ENCODE results near the gene KCTD17.

KCTD17 gene

GRCh38 chr22:37051391-37052385 is at the start of gene KCTD17:
KCTD17 (plus strand) TSS chr22:37051742; CDS start chr22:37051761, 19 bp downstream.
- DNase-seq (ENCODE audit: low spot score) = peak; percentile 93

GRCh38 chr22:37001826-37002225 is 49.7 kb upstream of the KCTD17 start:
- DNase-seq (ENCODE audit: low spot score) = no peak

GRCh38 chr22:37002633-37003032 is 48.9 kb upstream of the KCTD17 start:
- DNase-seq (ENCODE audit: low spot score) = no peak

DNA sequence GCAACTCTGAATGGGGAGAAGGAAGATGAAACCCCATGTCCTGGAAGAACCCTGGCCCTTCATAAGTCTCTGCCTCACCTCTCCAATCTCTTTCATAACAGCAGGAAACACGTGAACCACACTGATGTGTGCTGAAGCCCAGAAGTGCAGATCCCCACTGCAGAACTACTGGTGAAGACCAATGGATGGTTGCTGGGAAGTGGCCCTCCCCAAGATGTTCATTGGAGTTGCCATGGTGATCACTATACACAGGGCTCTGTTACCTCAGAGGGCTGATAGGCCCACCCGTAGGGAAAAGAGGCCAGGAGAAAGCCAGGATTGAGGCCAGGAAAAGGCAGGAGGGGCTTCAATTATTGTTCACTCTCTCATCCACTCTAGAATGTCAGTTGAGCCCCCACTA is 43.9 kb upstream of the KCTD17 start:
- DNase-seq (ENCODE audit: low spot score) = no peak

GRCh38 chr22:37008365-37008764 is 43.2 kb upstream of the KCTD17 start:
- no peak for DNase-seq (ENCODE audit: low spot score)

DNA sequence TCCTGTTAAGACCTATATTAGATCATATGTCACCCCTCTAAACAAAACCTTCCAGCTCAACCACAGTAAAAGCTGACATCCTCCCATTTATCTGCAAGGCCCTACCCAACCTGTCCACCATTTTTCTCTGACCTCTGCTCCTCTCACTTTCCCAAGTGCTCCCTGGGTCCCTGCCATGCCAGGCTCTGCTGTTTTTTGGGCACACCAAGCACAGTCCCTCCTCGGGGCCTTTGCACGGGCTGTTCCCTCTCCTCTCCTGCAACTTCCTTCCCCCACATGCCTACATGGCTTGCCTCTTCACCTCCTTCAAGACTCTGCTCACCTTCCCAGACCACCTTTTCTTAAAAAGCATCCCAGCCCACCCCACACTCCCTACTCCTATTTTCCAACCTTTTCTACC is 42.1 kb upstream of the KCTD17 start:
- DNase-seq (ENCODE audit: low spot score) = no peak

GRCh38 chr22:37010174-37010573 is 41.4 kb upstream of the KCTD17 start:
- no peak for DNase-seq (ENCODE audit: low spot score)

GRCh38 chr22:37010976-37011375 is 40.6 kb upstream of the KCTD17 start:
- no peak for DNase-seq (ENCODE audit: low spot score)

- DNase-seq (ENCODE audit: low spot score) = no peak
Measured at GRCh38 chr22:37011472-37011871, 40.1 kb upstream of the KCTD17 start.

GRCh38 chr22:37012262-37012904 is 39.2 kb upstream of the KCTD17 start:
- DNase-seq (ENCODE audit: low spot score) = no peak

DNA sequence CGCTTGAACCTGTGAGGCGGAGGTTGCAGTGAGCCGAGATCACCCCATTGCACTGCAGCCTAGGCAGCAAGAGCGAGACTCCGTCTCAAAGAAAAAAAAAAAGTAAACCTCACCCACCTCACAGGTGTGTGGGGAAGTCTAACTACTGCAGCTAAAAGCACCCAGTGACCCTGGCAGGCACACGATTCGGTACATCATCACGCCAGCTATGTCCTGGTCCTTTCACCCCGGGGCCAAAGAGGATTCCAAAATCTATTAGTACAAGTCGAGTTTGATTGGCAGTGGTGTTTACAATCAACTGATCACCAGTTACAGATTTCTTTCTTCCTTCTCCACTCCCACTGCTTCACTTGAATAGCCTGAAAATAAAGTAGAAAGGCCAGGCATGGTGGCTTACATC is 38.6 kb upstream of the KCTD17 start:
- no peak for DNase-seq (ENCODE audit: low spot score)

GRCh38 chr22:37014415-37014806 is 37.1 kb upstream of the KCTD17 start:
- no peak for DNase-seq (ENCODE audit: low spot score)

DNA sequence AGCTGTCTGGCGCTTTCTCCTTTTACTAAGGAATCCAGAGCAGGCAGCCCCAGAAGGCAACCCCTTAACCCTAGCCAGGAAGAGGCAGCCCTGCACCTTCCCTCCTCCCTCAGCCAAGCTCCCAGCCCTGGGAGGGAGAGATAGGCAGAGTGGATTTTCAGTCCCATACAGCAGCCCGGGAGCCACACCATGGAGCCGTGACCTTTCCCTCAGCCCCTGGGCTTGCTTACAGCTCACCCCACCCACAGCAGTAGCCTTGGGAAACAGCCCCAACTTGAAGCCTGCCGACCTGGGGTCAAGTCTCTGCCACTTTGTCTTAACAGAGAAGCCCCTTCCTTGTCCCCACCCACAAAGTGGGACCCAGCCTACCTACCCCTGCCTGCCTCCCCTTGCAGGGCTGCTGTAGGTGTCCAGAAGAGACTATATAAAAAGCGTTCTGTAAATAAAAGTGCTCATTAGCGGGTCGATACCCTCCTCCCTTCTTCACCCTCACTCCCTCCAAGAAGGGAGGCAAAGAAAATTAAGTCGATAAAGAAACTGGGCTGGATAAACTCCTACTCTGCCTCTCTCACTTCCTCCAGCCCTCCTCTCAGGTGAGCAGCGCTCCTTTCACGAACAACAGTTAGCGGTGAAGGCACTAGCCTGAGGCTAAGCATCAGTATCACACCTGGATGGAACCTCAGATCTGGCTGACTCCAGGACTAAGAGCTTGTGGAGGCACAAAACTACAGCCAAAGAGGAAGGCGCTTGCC is 36.5 kb upstream of the KCTD17 start:
- no peak for DNase-seq (ENCODE audit: low spot score)

GRCh38 chr22:37015587-37015878 is 36.0 kb upstream of the KCTD17 start:
- DNase-seq (ENCODE audit: low spot score) = no peak

GRCh38 chr22:37016134-37016910 is 35.2 kb upstream of the KCTD17 start:
- no peak for DNase-seq (ENCODE audit: low spot score)

GRCh38 chr22:37017356-37017755 is 34.2 kb upstream of the KCTD17 start:
- DNase-seq (ENCODE audit: low spot score) = no peak

GRCh38 chr22:37018086-37018814 is 33.3 kb upstream of the KCTD17 start:
- DNase-seq (ENCODE audit: low spot score) = no peak

DNA sequence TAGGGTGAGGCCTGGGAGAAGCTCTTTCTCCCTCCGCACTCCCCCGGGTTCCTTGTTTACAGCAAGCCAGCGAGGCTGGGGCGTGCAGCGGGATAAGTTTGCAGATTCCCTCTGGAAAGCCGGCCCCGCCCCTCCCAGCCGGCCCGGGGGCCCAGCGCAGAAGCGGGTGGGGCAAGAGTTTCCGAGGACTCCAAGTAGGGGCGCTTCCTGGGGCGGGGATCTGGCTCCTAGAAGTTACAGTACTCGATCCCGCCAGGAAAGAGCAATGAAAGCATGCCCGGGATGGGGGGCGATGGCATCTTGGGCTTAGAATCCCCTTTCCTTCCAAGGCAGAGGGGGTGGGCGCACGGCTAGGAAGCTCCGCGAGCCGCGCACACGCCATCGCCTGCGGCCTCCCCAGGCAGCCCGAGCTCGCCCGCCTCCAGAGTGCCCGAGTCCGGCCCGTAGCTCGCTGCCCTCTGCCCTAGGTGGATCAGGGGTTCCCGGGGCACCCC is 32.7 kb upstream of the KCTD17 start:
- peak; percentile 61 for DNase-seq (ENCODE audit: low spot score)

- DNase-seq (ENCODE audit: low spot score) = peak; percentile 95
Measured at GRCh38 chr22:37019309-37020191, 32.0 kb upstream of the KCTD17 start, which contains the start of the genes MPST and TST. MPST (plus strand) TSS chr22:37019742; CDS start chr22:37019837, 95 bp downstream. TST (minus strand) TSS chr22:37019447; CDS start chr22:37018732, 715 bp downstream.

- no peak for DNase-seq (ENCODE audit: low spot score)
Measured at GRCh38 chr22:37020192-37020479, 31.4 kb upstream of the KCTD17 start.
